Esophagus squamous epithelium (tissue), 5 donors: ENCODE results near the gene INTS2. TPM values are rescaled to one million over a fixed set of nuclear protein-coding genes. Genes with fewer than 3 reads are reported as not detected.

Experiments
- DNase-seq: peaks from one replicate; lab custom pipeline; 2025; lab: John Stamatoyannopoulos, UW
- H3K27ac ChIP-seq, 4 donors: fragments of 200-600 bp; sonication (generic); one replicate each; pipeline ENCODE4 v1.5.1; 2016 to 2019; ENCODE audit warnings: mild to moderate bottlenecking in 1 of 4
- H3K27me3 ChIP-seq, 4 donors: fragments of 200-600 bp; sonication (generic); 1 replicate in 3 of 4; 2 replicates in 1 of 4; pipeline versions ENCODE4 v1.5.1 to v1.6.0; 2017 to 2021; ENCODE audit warnings: antibody characterized with exemption in 1 of 4
- H3K36me3 ChIP-seq, 3 donors: fragments of 200-600 bp; sonication (generic); one replicate each; pipeline ENCODE4 v1.5.1; 2016 to 2019
- H3K4me1 ChIP-seq, 3 donors: fragments of 200-600 bp; sonication (generic); one replicate each; pipeline ENCODE4 v1.5.1; 2017 to 2019
- H3K4me3 ChIP-seq, 4 donors: fragments of 200-600 bp; sonication (generic); 1 replicate in 3 of 4; 2 replicates in 1 of 4; pipeline ENCODE4 v1.5.1; 2016 to 2019; ENCODE audit warnings: mild to moderate bottlenecking in 2 of 4, moderate library complexity in 1 of 4
- H3K9me3 ChIP-seq, 3 donors: fragments of 200-600 bp; sonication (generic); one replicate each; pipeline ENCODE4 v1.5.1; 2016 to 2019
- POLR2A ChIP-seq, 4 donors: fragments of 450-650 bp; IDR thresholded peaks; one replicate each; pipeline ENCODE4 v1.6.1; 2017; ENCODE audit warnings: antibody characterized with exemption in 4 of 4, mild to moderate bottlenecking in 4 of 4, moderate library complexity in 3 of 4
- WGBS, 2 donors: methylation state at CpG; one replicate each; pipeline ENCODE4 v1.1.5; 2018; 5-methylcytosine and 5-hydroxymethylcytosine counted together
- intact Hi-C: fragments of 100-400 bp; cut with DNase I; formaldehyde crosslinking; loops from one replicate; pipeline ENCODE4 v1.15.0; 2022
- total RNA-seq, 4 donors: library from RNA; depleted of rRNA; stranded (reverse); fragments of >200 nt; gene quantifications; one replicate each; pipeline ENCODE4 v1.1.0, GENCODE V29; 2016
- TF ChIP-seq, protein P1 (sequence below), 6 experiments: fragments of 450-650 bp in 4 of 6; fragments of 200-600 bp in 2 of 6; sonication (generic) in 2 of 6; IDR thresholded peaks; one replicate each; pipeline ENCODE4 v1.5.1; 2016 to 2019; ENCODE audit warnings: antibody characterized with exemption in 6 of 6, mild to moderate bottlenecking in 4 of 6, moderate library complexity in 4 of 6
- donor health status: DM: yes; HTN: yes; CAD: no.

Gene INTS2
- total RNA-seq, 4 donors from 2014 or later, result 7.6 to 11.8 (median 10.7) TPM

DNA sequence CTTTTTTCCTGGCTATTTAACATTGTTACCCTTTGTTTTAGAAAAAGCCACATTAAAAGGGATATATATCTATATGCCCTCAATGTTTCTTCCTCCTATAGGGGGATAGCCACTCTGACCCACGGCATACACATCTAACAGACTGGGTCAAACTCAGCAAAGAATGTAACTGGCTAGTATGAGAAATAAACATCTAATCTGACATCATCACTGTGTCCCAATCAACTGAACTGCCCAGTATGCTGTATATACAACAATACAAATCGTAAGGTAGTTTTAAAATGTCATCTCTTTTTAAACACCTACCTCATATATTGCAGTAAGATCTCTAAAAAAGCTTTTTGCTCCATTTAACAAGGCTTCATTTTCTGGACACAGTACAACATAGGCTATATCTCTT, 39.9 kb upstream of the INTS2 start:
- Histone ChIP-seq H3K27ac (no peak overlapping the region), H3K4me1 (no peaks in the 10 kb centered on the region), H3K36me3 (peaks cover 14 to 100% (median 39%) of the 10 kb centered on the region in 3 donors), H3K4me3 (no peak overlapping the region), H3K27me3 (no peaks in the 10 kb centered on the region), H3K9me3 (no peaks in the 10 kb centered on the region)
- no peak for TF ChIP-seq POLR2A (IDR thresholded peaks at IDR 0.05)
- TF ChIP-seq, protein P1, sequence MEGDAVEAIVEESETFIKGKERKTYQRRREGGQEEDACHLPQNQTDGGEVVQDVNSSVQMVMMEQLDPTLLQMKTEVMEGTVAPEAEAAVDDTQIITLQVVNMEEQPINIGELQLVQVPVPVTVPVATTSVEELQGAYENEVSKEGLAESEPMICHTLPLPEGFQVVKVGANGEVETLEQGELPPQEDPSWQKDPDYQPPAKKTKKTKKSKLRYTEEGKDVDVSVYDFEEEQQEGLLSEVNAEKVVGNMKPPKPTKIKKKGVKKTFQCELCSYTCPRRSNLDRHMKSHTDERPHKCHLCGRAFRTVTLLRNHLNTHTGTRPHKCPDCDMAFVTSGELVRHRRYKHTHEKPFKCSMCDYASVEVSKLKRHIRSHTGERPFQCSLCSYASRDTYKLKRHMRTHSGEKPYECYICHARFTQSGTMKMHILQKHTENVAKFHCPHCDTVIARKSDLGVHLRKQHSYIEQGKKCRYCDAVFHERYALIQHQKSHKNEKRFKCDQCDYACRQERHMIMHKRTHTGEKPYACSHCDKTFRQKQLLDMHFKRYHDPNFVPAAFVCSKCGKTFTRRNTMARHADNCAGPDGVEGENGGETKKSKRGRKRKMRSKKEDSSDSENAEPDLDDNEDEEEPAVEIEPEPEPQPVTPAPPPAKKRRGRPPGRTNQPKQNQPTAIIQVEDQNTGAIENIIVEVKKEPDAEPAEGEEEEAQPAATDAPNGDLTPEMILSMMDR (IDR thresholded peaks at IDR 0.05), result no peak
- intact Hi-C loops, result no loop called here
- no peak for DNase-seq
- 88 to 89% methylated on average over 2 of the region's 2 CpGs for WGBS, 2 donors

DNA sequence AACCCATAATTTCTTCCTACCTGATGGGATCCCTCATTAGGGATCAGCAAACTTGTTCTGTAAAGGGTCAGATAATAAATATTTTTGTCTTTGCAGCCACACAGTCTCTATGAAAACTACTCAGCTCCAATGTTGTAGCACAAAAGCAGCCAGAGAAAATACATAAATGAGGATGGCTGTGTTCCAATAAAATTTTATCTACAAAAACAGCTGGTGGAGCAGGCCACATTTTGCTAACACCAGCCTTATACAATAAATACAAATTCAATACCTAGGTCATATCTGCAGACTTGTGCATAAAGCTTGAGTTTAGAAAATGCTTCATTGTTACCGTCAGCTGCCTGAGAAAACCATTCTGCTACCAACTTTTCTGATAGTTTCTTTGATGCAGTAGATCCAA, 38.4 kb upstream of the INTS2 start:
- 0% methylated on average over 1 of the region's 1 CpG for WGBS, 2 donors
- H3K4me3 ChIP-seq, result no peak overlapping the region
- H3K27ac ChIP-seq, result no peak overlapping the region
- intact Hi-C loops, result no loop called here
- no peak for DNase-seq
- H3K27me3 ChIP-seq, result no peaks in the 10 kb centered on the region
- H3K9me3 ChIP-seq, result no peaks in the 10 kb centered on the region
- H3K4me1 ChIP-seq, result no peaks in the 10 kb centered on the region
- TF ChIP-seq, protein P1 (IDR thresholded peaks at IDR 0.05), result no peak
- TF ChIP-seq POLR2A (IDR thresholded peaks at IDR 0.05), result no peak
- peaks cover 13 to 100% (median 43%) of the 10 kb centered on the region in 3 donors for H3K36me3 ChIP-seq

DNA sequence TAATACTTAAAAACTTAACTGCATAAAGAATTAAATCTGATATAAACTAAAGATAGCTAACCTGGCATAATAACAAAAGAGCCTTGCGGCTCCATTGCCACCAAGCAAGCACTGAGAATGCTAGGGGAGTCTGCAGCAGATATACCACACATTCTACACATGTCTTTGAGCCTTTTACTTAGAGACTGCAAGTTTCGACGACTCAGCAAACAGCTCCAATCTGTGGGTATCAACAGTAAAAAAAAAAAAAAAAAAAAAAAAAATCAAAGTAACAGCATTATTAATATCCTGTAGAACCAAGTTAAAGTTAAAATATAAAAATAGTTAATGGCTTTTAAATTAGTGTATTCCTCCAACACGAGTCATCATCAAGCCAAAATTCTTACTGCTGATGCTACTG, 27.8 kb upstream of the INTS2 start:
- Histone ChIP-seq H3K4me1 (no peaks in the 10 kb centered on the region), H3K36me3 (peaks cover 14 to 100% (median 18%) of the 10 kb centered on the region in 3 donors), H3K4me3 (no peak overlapping the region), H3K9me3 (no peaks in the 10 kb centered on the region), H3K27ac (no peak overlapping the region), H3K27me3 (no peaks in the 10 kb centered on the region)
- 74 to 88% methylated on average over 4 of the region's 4 CpGs for WGBS, 2 donors
- DNase-seq, result no peak
- TF ChIP-seq, protein P1 (IDR thresholded peaks at IDR 0.05), result no peak
- no peak for TF ChIP-seq POLR2A (IDR thresholded peaks at IDR 0.05)
- intact Hi-C loops, result no loop called here

DNA sequence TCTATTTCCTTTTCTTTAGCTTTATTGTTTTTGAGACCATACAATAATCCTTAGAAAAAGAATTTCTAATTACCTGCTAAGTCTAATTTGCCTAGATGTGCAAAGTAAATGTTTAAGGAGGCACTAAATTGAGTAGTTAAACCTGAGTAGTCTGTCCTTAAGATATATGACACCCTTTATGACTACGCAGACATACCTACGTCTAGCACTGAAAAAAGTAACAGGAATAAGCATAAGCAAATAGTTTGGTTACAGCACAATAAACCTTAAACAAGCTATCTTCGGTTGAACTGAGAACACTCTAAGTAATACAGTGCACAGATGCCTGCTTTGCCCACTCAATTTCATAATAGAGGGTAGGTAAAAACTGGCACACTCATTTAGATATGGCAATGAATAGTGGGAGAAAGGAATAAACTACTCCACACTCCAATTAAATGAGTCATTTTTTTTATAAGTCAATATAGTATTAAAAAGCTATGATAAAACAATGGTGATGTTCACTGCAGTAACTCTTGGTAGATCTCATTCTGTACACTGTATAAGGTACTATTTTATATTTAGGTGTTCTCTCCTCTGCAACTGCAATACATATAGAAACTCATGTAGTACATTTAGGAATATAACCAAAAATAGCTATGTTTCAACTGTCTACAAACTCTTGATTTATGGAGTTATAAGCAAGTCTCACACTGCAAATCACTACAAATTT, 19.7 kb upstream of the INTS2 start:
- no peaks in the 10 kb centered on the region for H3K27me3 ChIP-seq
- H3K4me3 ChIP-seq, result no peak overlapping the region
- WGBS, 2 donors, result 75 to 81% methylated on average over 3 of the region's 3 CpGs
- H3K4me1 ChIP-seq, result no peaks in the 10 kb centered on the region
- no peaks in the 10 kb centered on the region for H3K9me3 ChIP-seq
- intact Hi-C loops, result no loop called here
- H3K36me3 ChIP-seq, result peaks cover 6 to 100% (median 33%) of the 10 kb centered on the region in 3 donors
- TF ChIP-seq, protein P1 (IDR thresholded peaks at IDR 0.05), result no peak
- TF ChIP-seq POLR2A (IDR thresholded peaks at IDR 0.05), result no peak
- H3K27ac ChIP-seq, result no peak overlapping the region
- DNase-seq, result no peak

DNA sequence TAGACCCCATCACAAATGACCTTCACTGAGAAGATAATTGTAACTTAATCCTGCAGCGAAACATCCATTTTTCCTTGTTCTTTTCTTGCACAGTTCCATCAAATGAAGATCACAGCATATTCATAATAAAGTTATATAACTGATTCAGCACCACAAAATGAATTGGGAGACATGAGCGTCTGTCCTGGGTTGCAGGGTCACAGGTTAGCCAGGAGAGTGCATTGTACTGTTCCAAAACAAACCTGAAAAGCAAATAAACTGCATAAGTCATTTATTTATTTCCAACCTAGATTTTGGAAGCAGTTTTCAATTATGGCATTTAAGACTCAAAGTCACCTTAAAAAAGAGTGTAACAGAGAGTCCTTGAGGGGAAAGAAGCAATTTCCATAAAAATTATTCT, 18.6 kb upstream of the INTS2 start:
- TF ChIP-seq POLR2A (IDR thresholded peaks at IDR 0.05), result no peak
- TF ChIP-seq, protein P1 (IDR thresholded peaks at IDR 0.05), result no peak
- 83 to 86% methylated on average over 2 of the region's 2 CpGs for WGBS, 2 donors

More for the DNA sequence above, 18.6 kb upstream of the INTS2 start:
- no peak overlapping the region for H3K27ac ChIP-seq
- no peaks in the 10 kb centered on the region for H3K4me1 ChIP-seq
- peaks cover 0 to 95% (median 32%) of the 10 kb centered on the region in 3 donors for H3K36me3 ChIP-seq
- H3K4me3 ChIP-seq, result no peak overlapping the region
- DNase-seq, result no peak
- no peaks in the 10 kb centered on the region for H3K27me3 ChIP-seq
- intact Hi-C loops, result no loop called here
- H3K9me3 ChIP-seq, result no peaks in the 10 kb centered on the region
